GM19452 (cell line): ENCODE measurements around the gene STOX2.

Source experiments
- ATAC-seq: cut with Tn5 transposase; IDR thresholded peaks from one replicate; pipeline ENCODE4 v1.9.1; 2021; ENCODE audit not compliant: unreplicated experiment

STOX2 gene

GRCh38 chr4:183888564-183888963 lies 16.5 kb upstream of the STOX2 start:
- no peak for ATAC-seq

- no peak for ATAC-seq
Measured at GRCh38 chr4:183889190-183889589, 15.9 kb upstream of the STOX2 start.

- ATAC-seq = no peak
Measured at GRCh38 chr4:183897193-183897592, 7.9 kb upstream of the STOX2 start.

GRCh38 chr4:183898456-183898855 lies 6.7 kb upstream of the STOX2 start:
- ATAC-seq = no peak

GRCh38 chr4:183903021-183903760 lies 1.9 kb upstream of the STOX2 start:
- ATAC-seq = no peak

GRCh38 chr4:183905593-183906488 lies 734 bp downstream of the STOX2 start:
- ATAC-seq = no peak

GRCh38 chr4:183906489-183906738 lies 1.3 kb downstream of the STOX2 start:
- ATAC-seq = no peak

GRCh38 chr4:183906739-183907651 lies 1.9 kb downstream of the STOX2 start:
- ATAC-seq = no peak

- no peak for ATAC-seq
Measured at GRCh38 chr4:183907871-183908683, 3.0 kb downstream of the STOX2 start.

- no peak for ATAC-seq
Measured at GRCh38 chr4:183909187-183909586, 4.1 kb downstream of the STOX2 start.

GRCh38 chr4:183909801-183910200 lies 4.7 kb downstream of the STOX2 start:
- ATAC-seq = no peak

GRCh38 chr4:183912585-183912984 lies 7.5 kb downstream of the STOX2 start:
- no peak for ATAC-seq

GRCh38 chr4:183915976-183916375 lies 10.9 kb downstream of the STOX2 start:
- no peak for ATAC-seq

- ATAC-seq = no peak
Measured at GRCh38 chr4:183918696-183919095, 13.6 kb downstream of the STOX2 start.

GRCh38 chr4:183919141-183919540 lies 14.0 kb downstream of the STOX2 start:
- ATAC-seq = no peak

- ATAC-seq = no peak
Measured at GRCh38 chr4:183920512-183920911, 15.4 kb downstream of the STOX2 start.

- ATAC-seq = no peak
Measured at GRCh38 chr4:183921335-183921734, 16.2 kb downstream of the STOX2 start.

GRCh38 chr4:183924362-183925044 lies 19.4 kb downstream of the STOX2 start:
- no peak for ATAC-seq

- no peak for ATAC-seq
Measured at GRCh38 chr4:183926950-183927349, 21.8 kb downstream of the STOX2 start.

GRCh38 chr4:183932576-183932975 lies 27.5 kb downstream of the STOX2 start:
- no peak for ATAC-seq
